PC-3 (cell line): ENCODE results near the gene KLF16. TPM values are rescaled to one million over a fixed set of nuclear protein-coding genes. Genes with fewer than 3 reads are reported as not detected.

Experiments used
- ATAC-seq: fragments of 200-7000 bp; cut with Tn5 transposase; 2 replicates; pipeline ENCODE4 v1.9.1; 2020; ENCODE audit warnings: mild to moderate bottlenecking, moderate library complexity
- BruUV-seq: library from RNA; stranded (reverse); fragments of 400-500 nt; replicated peaks from 2 replicates; lab custom pipeline; 2021; lab: Mats Ljungman, UMichigan
- CTCF ChIA-PET: fragments of 300-600 bp; sonication (Branson Sonifier 250); formaldehyde crosslinking; loops from one replicate; lab custom pipeline; 2022; ENCODE audit warnings: antibody characterized with exemption; lab: Charles Lee
- POLR2A ChIA-PET: fragments of 300-600 bp; sonication (Branson Sonifier 250); formaldehyde crosslinking; loops from one replicate; lab custom pipeline; 2022; ENCODE audit warnings: antibody characterized with exemption; ENCODE audit not compliant: unreplicated experiment; lab: Charles Lee
- DNase-seq: peaks from one replicate; pipeline ENCODE4 v3.0.0-alpha.2; 2015
- H2AFZ ChIP-seq: fragments of 300-600 bp; sonication (generic); 2 replicates; pipeline ENCODE4 v1.6.0; 2016; ENCODE audit warnings: antibody characterized with exemption, low read length
- H3F3A ChIP-seq: fragments of 300-600 bp; sonication (generic); one replicate; pipeline ENCODE4 v1.6.0; 2017; ENCODE audit warnings: antibody characterized with exemption, low read length, control low read depth, mild to moderate bottlenecking; ENCODE audit not compliant: unreplicated experiment
- H3K27ac ChIP-seq: fragments of 300-600 bp; sonication (generic); 2 replicates; pipeline ENCODE4 v1.5.1; 2016; ENCODE audit warnings: mild to moderate bottlenecking, low read length
- H3K27me3 ChIP-seq: fragments of 300-600 bp; sonication (generic); 2 replicates; pipeline ENCODE4 v1.6.1; 2016; ENCODE audit warnings: low read length, mixed read lengths
- H3K36me3 ChIP-seq: fragments of 300-600 bp; sonication (generic); 2 replicates; pipeline ENCODE4 v1.6.1; 2016; ENCODE audit warnings: low read depth, mixed run types, low read length, mixed read lengths
- H3K4me1 ChIP-seq: fragments of 300-600 bp; sonication (generic); 2 replicates; pipeline ENCODE4 v1.5.1; 2016; ENCODE audit warnings: low read length; ENCODE audit not compliant: insufficient read depth
- H3K4me2 ChIP-seq: fragments of 300-600 bp; sonication (generic); 2 replicates; pipeline ENCODE4 v1.6.0; 2016; ENCODE audit warnings: low read length
- H3K4me3 ChIP-seq: fragments of 300-600 bp; sonication (generic); 2 replicates; pipeline ENCODE4 v1.5.1; 2016; ENCODE audit warnings: mild to moderate bottlenecking, low read length, mixed read lengths
- H3K79me2 ChIP-seq: fragments of 300-600 bp; sonication (generic); 2 replicates; pipeline ENCODE4 v1.6.1; 2017; ENCODE audit warnings: low read length, mixed read lengths
- H3K9ac ChIP-seq: fragments of 300-600 bp; sonication (generic); 2 replicates; pipeline ENCODE4 v1.6.0; 2016; ENCODE audit warnings: mild to moderate bottlenecking, low read length
- H3K9me2 ChIP-seq: fragments of 300-600 bp; sonication (generic); replicated peaks from 2 replicates; pipeline ENCODE4 v1.6.1; 2016; ENCODE audit warnings: mixed run types, low read length, mixed read lengths
- H3K9me3 ChIP-seq: fragments of 300-600 bp; sonication (generic); 2 replicates; pipeline ENCODE4 v1.6.1; 2016; ENCODE audit warnings: low read length, mixed read lengths
- H4K20me1 ChIP-seq: fragments of 300-600 bp; sonication (generic); 2 replicates; pipeline ENCODE4 v1.6.1; 2016; ENCODE audit warnings: low read length, mixed read lengths
- EZH2 ChIP-seq: fragments of 300-600 bp; sonication (generic); IDR thresholded peaks from one replicate; pipeline ENCODE4 v1.6.1; 2017; ENCODE audit warnings: antibody characterized with exemption, mild to moderate bottlenecking, low read length; ENCODE audit not compliant: unreplicated experiment
- EZH2phosphoT487 ChIP-seq: fragments of 300-600 bp; sonication (generic); IDR thresholded peaks from 2 replicates; pipeline ENCODE4 v1.6.1; 2018; ENCODE audit warnings: mild to moderate bottlenecking, antibody characterized with exemption, low read length, borderline replicate concordance
- intact Hi-C: fragments of 100-400 bp; cut with micrococcal nuclease; formaldehyde crosslinking; loops from 2 replicates; pipeline ENCODE4 v1.9.0; 2023
- total RNA-seq: library from RNA; depleted of rRNA; stranded (reverse); fragments of >200 nt; gene quantifications from 2 replicates; pipeline ENCODE4 v1.2.3, GENCODE V29; 2014
- TF ChIP-seq, protein P1 (sequence below): fragments of 300-600 bp; sonication (generic); conservative IDR thresholded peaks from 2 replicates; pipeline ENCODE4 v1.5.1; 2017; ENCODE audit warnings: antibody characterized with exemption, low read depth, mild to moderate bottlenecking, low read length

KLF16 gene
- total RNA-seq, 1 experiment from 2014 or later: 15.1 TPM

DNA sequence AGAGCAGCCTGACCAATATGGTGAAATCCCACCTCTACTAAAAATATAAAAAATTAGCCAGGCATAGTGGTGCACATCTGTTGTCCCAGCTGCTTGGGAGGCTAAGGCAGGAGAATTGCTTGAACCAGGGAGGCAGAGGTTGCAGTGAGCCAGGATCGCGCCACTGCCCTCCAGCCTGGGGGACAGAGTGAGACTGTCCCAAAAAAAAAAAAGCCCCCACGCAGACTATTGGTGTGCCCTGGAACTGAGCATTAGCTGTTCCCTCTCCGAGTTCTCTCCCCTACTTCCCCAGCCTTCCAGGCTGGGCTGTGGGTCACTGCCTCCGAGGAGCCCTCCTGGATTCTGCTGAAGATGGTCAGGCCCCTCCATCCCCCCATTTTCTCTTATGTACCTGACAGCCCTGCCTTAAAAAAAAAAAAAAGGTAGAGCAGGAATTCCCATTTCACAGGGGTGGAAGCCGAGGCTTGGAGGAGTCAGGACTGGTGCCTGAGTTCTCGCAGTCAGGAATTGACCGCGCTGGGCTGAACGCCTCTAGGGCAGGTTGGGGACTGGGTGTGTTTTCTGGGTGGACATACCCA lies 43.7 kb upstream of the KLF16 start:
- Histone ChIP-seq H3K27me3 (no peaks in the 10 kb centered on the region), H2AFZ (peak overlapping the region; percentile 63; the same call in 1 of the 2 replicates), H3K9ac (peak overlapping the region; percentile 74; the same call in 1 of the 2 replicates), H3K27ac (peak overlapping the region; percentile 78), H3K4me2 (peak overlapping the region; percentile 98), H3K9me2 (no peaks in the 10 kb centered on the region), H3K9me3 (no peaks in the 10 kb centered on the region), H4K20me1 (no peaks in the 10 kb centered on the region), H3K4me1 (peaks cover 25% of the 10 kb centered on the region), H3F3A (peaks cover 3% of the 10 kb centered on the region), H3K36me3 (no peaks in the 10 kb centered on the region), H3K79me2 (peaks cover 61% of the 10 kb centered on the region), H3K4me3 (peak overlapping the region; percentile 67)
- ChIA-PET CTCF (no interaction called here), POLR2A (no interaction called here)
- ATAC-seq: no peak
- no TSS peak for BruUV-seq
- DNase-seq: no peak
- intact Hi-C loops: no loop called here
- TF ChIP-seq EZH2phosphoT487 (no peak), EZH2 (no peak)
- TF ChIP-seq, protein P1, sequence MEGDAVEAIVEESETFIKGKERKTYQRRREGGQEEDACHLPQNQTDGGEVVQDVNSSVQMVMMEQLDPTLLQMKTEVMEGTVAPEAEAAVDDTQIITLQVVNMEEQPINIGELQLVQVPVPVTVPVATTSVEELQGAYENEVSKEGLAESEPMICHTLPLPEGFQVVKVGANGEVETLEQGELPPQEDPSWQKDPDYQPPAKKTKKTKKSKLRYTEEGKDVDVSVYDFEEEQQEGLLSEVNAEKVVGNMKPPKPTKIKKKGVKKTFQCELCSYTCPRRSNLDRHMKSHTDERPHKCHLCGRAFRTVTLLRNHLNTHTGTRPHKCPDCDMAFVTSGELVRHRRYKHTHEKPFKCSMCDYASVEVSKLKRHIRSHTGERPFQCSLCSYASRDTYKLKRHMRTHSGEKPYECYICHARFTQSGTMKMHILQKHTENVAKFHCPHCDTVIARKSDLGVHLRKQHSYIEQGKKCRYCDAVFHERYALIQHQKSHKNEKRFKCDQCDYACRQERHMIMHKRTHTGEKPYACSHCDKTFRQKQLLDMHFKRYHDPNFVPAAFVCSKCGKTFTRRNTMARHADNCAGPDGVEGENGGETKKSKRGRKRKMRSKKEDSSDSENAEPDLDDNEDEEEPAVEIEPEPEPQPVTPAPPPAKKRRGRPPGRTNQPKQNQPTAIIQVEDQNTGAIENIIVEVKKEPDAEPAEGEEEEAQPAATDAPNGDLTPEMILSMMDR: no peak

DNA sequence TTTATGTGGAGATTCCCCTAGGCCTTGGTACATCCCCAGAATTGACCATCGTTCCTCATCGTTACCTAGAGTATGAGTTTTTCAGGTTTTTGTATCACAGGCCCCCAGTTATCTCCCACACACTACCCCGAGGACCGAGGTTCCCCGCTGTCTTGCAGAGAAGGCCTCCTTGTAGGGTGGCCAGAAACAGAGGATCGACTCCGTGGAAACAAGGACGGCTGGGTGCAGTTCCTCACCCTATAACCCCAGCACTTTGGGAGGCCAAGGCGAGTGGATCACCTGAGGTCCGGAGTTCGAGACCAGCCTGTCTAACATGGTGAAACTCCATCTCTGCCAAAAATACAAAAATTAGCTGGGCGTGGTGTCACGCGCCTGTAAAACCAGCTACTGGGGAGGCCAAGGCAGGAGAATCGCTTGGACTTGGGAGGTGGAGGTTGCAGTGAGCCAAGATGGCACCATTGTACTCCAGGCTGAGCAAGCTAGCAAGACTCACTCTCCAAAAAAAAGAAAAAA lies 42.5 kb upstream of the KLF16 start:
- ChIA-PET POLR2A (interaction anchor here (0.6 kb wide), 1 partner anchor 182 kb away, joined by 4 read pairs; no protein-coding TSS in a partner anchor), CTCF (no interaction called here)
- BruUV-seq: TSS peak; percentile 76
- Histone ChIP-seq H3K27ac (no peak overlapping the region), H3K4me1 (peaks cover 25% of the 10 kb centered on the region), H3K27me3 (no peaks in the 10 kb centered on the region), H3K9me3 (no peaks in the 10 kb centered on the region), H3K4me3 (peak overlapping the region; percentile 70), H3F3A (peaks cover 3% of the 10 kb centered on the region), H3K9ac (peak overlapping the region; percentile 85), H3K4me2 (peak overlapping the region; percentile 85), H3K79me2 (peaks cover 49% of the 10 kb centered on the region), H2AFZ (no peak overlapping the region), H3K36me3 (no peaks in the 10 kb centered on the region), H3K9me2 (no peaks in the 10 kb centered on the region), H4K20me1 (no peaks in the 10 kb centered on the region)
- ATAC-seq (no peak), DNase-seq (no peak)
- TF ChIP-seq, protein P1: no peak
- TF ChIP-seq EZH2 (no peak), EZH2phosphoT487 (no peak)
- intact Hi-C loops: loop anchor here (1.0 kb wide), 1 partner anchor 21 kb away; the partner anchor contains the start of gene ABHD17A
